Measurements from ENCODE around the gene GATAD2A.

DNA sequence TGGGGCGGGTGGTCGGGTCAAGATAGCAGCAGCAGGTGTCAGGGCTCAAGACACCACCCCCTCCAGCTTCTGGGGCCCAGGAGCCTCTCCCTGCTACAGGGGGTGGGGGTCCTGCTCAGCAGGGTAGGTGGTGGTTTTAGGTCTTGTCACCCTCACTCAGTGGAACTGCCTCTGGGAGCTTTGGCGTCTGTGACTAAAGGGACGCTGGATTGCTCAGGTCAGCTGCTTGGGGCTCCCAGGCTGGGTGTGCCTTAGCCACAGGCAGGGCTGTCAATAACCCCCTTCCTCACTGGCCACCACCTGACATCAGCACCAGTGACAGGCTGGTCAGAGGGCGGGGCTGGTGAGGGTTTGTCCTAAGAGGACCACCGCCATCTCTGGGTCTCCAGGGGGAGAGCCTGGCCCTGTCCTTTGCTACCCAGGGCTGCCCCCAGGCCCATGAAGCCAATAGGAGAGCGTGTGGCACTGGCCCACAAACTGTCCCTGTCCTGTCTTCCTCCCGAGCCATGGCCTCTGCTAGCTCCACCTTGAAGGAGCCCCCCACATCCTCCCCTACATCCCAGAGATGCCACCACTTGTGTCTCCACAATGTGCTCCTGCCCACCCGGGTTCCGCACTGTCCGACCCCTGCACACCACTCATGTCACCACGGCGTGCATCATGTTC is 48.4 kb upstream of the GATAD2A start:
- TF ChIP-seq, protein P1, sequence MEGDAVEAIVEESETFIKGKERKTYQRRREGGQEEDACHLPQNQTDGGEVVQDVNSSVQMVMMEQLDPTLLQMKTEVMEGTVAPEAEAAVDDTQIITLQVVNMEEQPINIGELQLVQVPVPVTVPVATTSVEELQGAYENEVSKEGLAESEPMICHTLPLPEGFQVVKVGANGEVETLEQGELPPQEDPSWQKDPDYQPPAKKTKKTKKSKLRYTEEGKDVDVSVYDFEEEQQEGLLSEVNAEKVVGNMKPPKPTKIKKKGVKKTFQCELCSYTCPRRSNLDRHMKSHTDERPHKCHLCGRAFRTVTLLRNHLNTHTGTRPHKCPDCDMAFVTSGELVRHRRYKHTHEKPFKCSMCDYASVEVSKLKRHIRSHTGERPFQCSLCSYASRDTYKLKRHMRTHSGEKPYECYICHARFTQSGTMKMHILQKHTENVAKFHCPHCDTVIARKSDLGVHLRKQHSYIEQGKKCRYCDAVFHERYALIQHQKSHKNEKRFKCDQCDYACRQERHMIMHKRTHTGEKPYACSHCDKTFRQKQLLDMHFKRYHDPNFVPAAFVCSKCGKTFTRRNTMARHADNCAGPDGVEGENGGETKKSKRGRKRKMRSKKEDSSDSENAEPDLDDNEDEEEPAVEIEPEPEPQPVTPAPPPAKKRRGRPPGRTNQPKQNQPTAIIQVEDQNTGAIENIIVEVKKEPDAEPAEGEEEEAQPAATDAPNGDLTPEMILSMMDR (IDR thresholded peaks at IDR 0.05; ENCODE audit: insufficient read depth, low read length) = no peak
- no peak for TF ChIP-seq REST (IDR thresholded peaks at IDR 0.05; ENCODE audit: insufficient replicate concordance, low read depth)
